Epithelial cell of esophagus (primary cell): Measurements from ENCODE around the gene ZNF398.
A peak's percentile ranks its signal among the peaks of the same experiment; 100 is the strongest.

Experiments used
- DNase-seq: peaks from one replicate; pipeline ENCODE4 v3.0.0; 2010; ENCODE audit warnings: low read depth
- H3K4me3 ChIP-seq: 2 replicates; pipeline ENCODE4 v1.5.1; 2011; ENCODE audit warnings: mild to moderate bottlenecking, low read length, control low read depth
- CTCF ChIP-seq: IDR thresholded peaks from 2 replicates; pipeline ENCODE4 v1.5.1; 2011; ENCODE audit warnings: low read depth, mild to moderate bottlenecking, low read length, control low read depth, inconsistent platforms; ENCODE audit not compliant: insufficient read depth; ENCODE audit errors: missing control alignments

The ZNF398 gene

GRCh38 chr7:149147072-149147751, at the start of gene ZNF398:
TSS of gene ZNF398 (plus strand) at chr7:149147453. CDS start at chr7:149147743, 290 bp downstream.
- TF ChIP-seq CTCF = peak; percentile 28
- peak within 1 kb of the TSS; percentile 73 for H3K4me3 ChIP-seq
- peak; percentile 79 for DNase-seq

- DNase-seq = no peak
- no peak overlapping the region for H3K4me3 ChIP-seq
- no peak for TF ChIP-seq CTCF
These were observed 48.2 kb upstream of the ZNF398 start for GRCh38 chr7:149099058-149099457.

GRCh38 chr7:149100821-149101220, 46.4 kb upstream of the ZNF398 start:
- H3K4me3 ChIP-seq = no peak overlapping the region
- TF ChIP-seq CTCF = no peak
- DNase-seq = no peak

GRCh38 chr7:149102666-149103065, 44.6 kb upstream of the ZNF398 start:
- H3K4me3 ChIP-seq = no peak overlapping the region
- TF ChIP-seq CTCF = no peak
- no peak for DNase-seq

- H3K4me3 ChIP-seq = no peak overlapping the region
- TF ChIP-seq CTCF = no peak
- DNase-seq = no peak
These were observed 43.8 kb upstream of the ZNF398 start for GRCh38 chr7:149103424-149103823.

GRCh38 chr7:149104214-149104613, 43.0 kb upstream of the ZNF398 start:
- no peak for TF ChIP-seq CTCF
- no peak for DNase-seq
- H3K4me3 ChIP-seq = no peak overlapping the region

GRCh38 chr7:149104749-149105148, 42.5 kb upstream of the ZNF398 start:
- no peak for TF ChIP-seq CTCF

More at GRCh38 chr7:149104749-149105148, 42.5 kb upstream of the ZNF398 start:
- H3K4me3 ChIP-seq = no peak overlapping the region
- no peak for DNase-seq
